H1 (cell line): ENCODE data around the gene RAVER2. TPM values are rescaled to one million over a fixed set of nuclear protein-coding genes. Genes with fewer than 3 reads are reported as not detected.

ENCODE experiments used
- CTCF ChIA-PET: fragments of 300-600 bp; sonication (Branson Sonifier 250); formaldehyde crosslinking; loops from one replicate; lab custom pipeline; 2021; ENCODE audit not compliant: partially characterized antibody; lab: Charles Lee
- POLR2A ChIA-PET: fragments of 300-600 bp; sonication (Branson Sonifier 250); formaldehyde crosslinking; loops from one replicate; lab custom pipeline; 2021; ENCODE audit warnings: inconsistent platforms; ENCODE audit not compliant: partially characterized antibody; lab: Charles Lee
- DNase-seq, 2 experiments: peaks; one replicate each; pipeline versions ENCODE4 v3.0.0 to v3.0.0-alpha.2; 2010 to 2022; ENCODE audit warnings: low spot score in 2 of 2, low read depth in 1 of 2, mixed read lengths in 1 of 2
- FAIRE-seq: peaks from 2 replicates; lab custom pipeline; 2011; peaks lifted over from hg19 to GRCh38; lab: Jason Lieb, UNC
- H2AFZ ChIP-seq: 2 replicates; pipeline ENCODE4 v1.8.1; 2012; ENCODE audit warnings: low read length, inconsistent platforms
- H2AK5ac ChIP-seq: 2 replicates; pipeline ENCODE4 v1.6.1; 2013; ENCODE audit warnings: low read depth, low read length
- H2BK120ac ChIP-seq: replicated peaks from 2 replicates; pipeline ENCODE3; 2013; ENCODE audit warnings: low read depth, low read length, inconsistent platforms
- H2BK12ac ChIP-seq: 2 replicates; pipeline ENCODE4 v1.6.1; 2013; ENCODE audit warnings: low read depth, low read length
- H2BK15ac ChIP-seq: 2 replicates; pipeline ENCODE4 v1.6.1; 2013; ENCODE audit warnings: low read length
- H2BK20ac ChIP-seq: 2 replicates; pipeline ENCODE4 v1.6.1; 2013; ENCODE audit warnings: low read length
- H2BK5ac ChIP-seq: 2 replicates; pipeline ENCODE4 v1.6.1; 2013; ENCODE audit warnings: low read depth, low read length
- H3K14ac ChIP-seq: 2 replicates; pipeline ENCODE4 v1.6.1; 2013; ENCODE audit warnings: inconsistent platforms; ENCODE audit not compliant: insufficient read length
- H3K18ac ChIP-seq: 2 replicates; pipeline ENCODE4 v1.6.1; 2013; ENCODE audit warnings: low read length; ENCODE audit errors: extremely low read depth
- H3K23ac ChIP-seq: 2 replicates; pipeline ENCODE4 v1.6.1; 2013; ENCODE audit warnings: inconsistent platforms; ENCODE audit not compliant: insufficient read length
- H3K23me2 ChIP-seq: 2 replicates; pipeline ENCODE4 v1.6.1; 2013; ENCODE audit warnings: low read depth, low read length
- H3K27ac ChIP-seq: 2 replicates; pipeline ENCODE4 v1.6.1; 2011; ENCODE audit warnings: low read depth, low read length, inconsistent platforms
- H3K27me3 ChIP-seq, 4 experiments: replicated peaks in 1 of 4; 1 replicate in 1 of 4; 2 replicates in 3 of 4; pipeline versions ENCODE4 v1.6.1 to v1.8.1; 2011 to 2013; ENCODE audit warnings: low read length in 3 of 4, mild to moderate bottlenecking in 3 of 4, inconsistent platforms in 2 of 4, mixed read lengths in 2 of 4, moderate library complexity in 1 of 4; ENCODE audit not compliant: control insufficient read depth in 3 of 4, insufficient read depth in 3 of 4; ENCODE audit errors: extremely low read depth in 1 of 4
- H3K36me3 ChIP-seq, 4 experiments: 2 replicates each; pipeline versions ENCODE4 v1.6.1 to v1.8.1; 2011 to 2013; ENCODE audit warnings: mild to moderate bottlenecking in 4 of 4, low read length in 3 of 4, moderate library complexity in 2 of 4, control low read depth in 1 of 4, inconsistent platforms in 1 of 4; ENCODE audit not compliant: insufficient read depth in 4 of 4, control insufficient read depth in 2 of 4
- H3K4ac ChIP-seq: replicated peaks from 2 replicates; pipeline ENCODE3; 2013; ENCODE audit warnings: low read length, low read depth, mixed read lengths, inconsistent platforms; ENCODE audit not compliant: insufficient read length
- H3K4me1 ChIP-seq, 4 experiments: replicated peaks in 1 of 4; 1 replicate in 1 of 4; 2 replicates in 3 of 4; pipeline versions ENCODE4 v1.6.1 to v1.8.1; 2011 to 2013; ENCODE audit warnings: low read length in 3 of 4, inconsistent platforms in 2 of 4, mixed read lengths in 1 of 4; ENCODE audit not compliant: insufficient read depth in 4 of 4, control insufficient read depth in 3 of 4
- H3K4me2 ChIP-seq, 2 experiments: 2 replicates each; pipeline versions ENCODE4 v1.6.1 to v1.8.1; 2011 to 2013; ENCODE audit warnings: low read depth in 2 of 2, low read length in 2 of 2, control low read depth in 1 of 2, inconsistent platforms in 1 of 2, mild to moderate bottlenecking in 1 of 2; ENCODE audit not compliant: insufficient read depth in 1 of 2
- H3K4me3 ChIP-seq, 4 experiments: fragments of 200-600, 300-600 bp in 1 of 4; sonication (generic), shearing (Covaris generic), sonication (Bioruptor Twin) in 1 of 4; 2 replicates each; pipeline versions ENCODE4 v1.5.1 to v1.8.1; 2011 to 2016; ENCODE audit warnings: low read length in 4 of 4, low read depth in 3 of 4, control low read depth in 2 of 4, inconsistent platforms in 2 of 4, mild to moderate bottlenecking in 2 of 4, mixed read lengths in 1 of 4, moderate library complexity in 1 of 4; ENCODE audit not compliant: insufficient read depth in 2 of 4; ENCODE audit errors: extremely low read depth in 1 of 4
- H3K56ac ChIP-seq: replicated peaks from 2 replicates; pipeline ENCODE3; 2013; ENCODE audit warnings: low read depth, mild to moderate bottlenecking, mixed read lengths, low read length, inconsistent platforms; ENCODE audit not compliant: insufficient read length
- H3K79me1 ChIP-seq: 2 replicates; pipeline ENCODE4 v1.6.1; 2013; ENCODE audit warnings: low read depth, low read length, control low read depth
- H3K79me2 ChIP-seq, 2 experiments: 2 replicates each; pipeline versions ENCODE4 v1.6.1 to v1.8.1; 2012 to 2013; ENCODE audit warnings: low read length in 2 of 2, mild to moderate bottlenecking in 2 of 2, inconsistent platforms in 1 of 2; ENCODE audit not compliant: insufficient read depth in 2 of 2, control insufficient read depth in 1 of 2
- H3K9ac ChIP-seq, 4 experiments: replicated peaks in 1 of 4; 1 replicate in 1 of 4; 2 replicates in 3 of 4; pipeline versions ENCODE4 v1.6.1 to v1.8.1; 2011 to 2013; ENCODE audit warnings: low read depth in 3 of 4, low read length in 3 of 4, control low read depth in 2 of 4, mild to moderate bottlenecking in 2 of 4, moderate library complexity in 2 of 4, inconsistent platforms in 1 of 4; ENCODE audit errors: extremely low read depth in 1 of 4
- H3K9me3 ChIP-seq, 2 experiments: 2 replicates each; pipeline versions ENCODE4 v1.6.1 to v1.8.1; 2012 to 2013; ENCODE audit warnings: mild to moderate bottlenecking in 2 of 2, moderate library complexity in 2 of 2, control low read depth in 1 of 2, inconsistent platforms in 1 of 2, low read depth in 1 of 2, low read length in 1 of 2, mixed read lengths in 1 of 2; ENCODE audit not compliant: insufficient read depth in 2 of 2
- H4K20me1 ChIP-seq, 2 experiments: replicated peaks in 1 of 2; 2 replicates each; pipeline versions ENCODE3 to v1.8.1; 2011 to 2013; ENCODE audit warnings: inconsistent platforms in 2 of 2, low read length in 2 of 2, mild to moderate bottlenecking in 1 of 2; ENCODE audit not compliant: insufficient read depth in 2 of 2, control insufficient read depth in 1 of 2
- H4K5ac ChIP-seq: 2 replicates; pipeline ENCODE4 v1.6.1; 2013; ENCODE audit warnings: low read length, low read depth, mixed read lengths, inconsistent platforms; ENCODE audit not compliant: insufficient read length
- H4K8ac ChIP-seq: 2 replicates; pipeline ENCODE4 v1.8.0; 2013; ENCODE audit warnings: mild to moderate bottlenecking, moderate library complexity, low read length, inconsistent platforms; ENCODE audit not compliant: insufficient read depth; ENCODE audit errors: extremely low read depth
- H4K91ac ChIP-seq: replicated peaks from 2 replicates; pipeline ENCODE3; 2013; ENCODE audit warnings: low read length, mixed read lengths, inconsistent platforms; ENCODE audit not compliant: insufficient read length
- GABPA ChIP-seq: IDR thresholded peaks from 2 replicates; pipeline ENCODE4 v1.6.1; 2011; ENCODE audit warnings: mild to moderate bottlenecking, low read length, moderate library complexity, borderline replicate concordance; ENCODE audit not compliant: insufficient read depth
- SIN3A ChIP-seq, 2 experiments: IDR thresholded peaks in 1 of 2; conservative IDR thresholded peaks in 1 of 2; 2 replicates each; pipeline ENCODE4 v1.6.1; 2011 to 2012; ENCODE audit warnings: low read length in 2 of 2, improper control_type of control experiment in 1 of 2, low read depth in 1 of 2, mild to moderate bottlenecking in 1 of 2
- WGBS, 2 experiments: shearing (Covaris generic) in 1 of 2; methylation state at CpG; one replicate each; pipeline versions ENCODE4 v1.1.6 to v1.1.7; 2013 to 2015; ENCODE audit warnings: low lambda C conversion rate in 2 of 2, mixed read lengths in 2 of 2, inconsistent platforms in 1 of 2, low coverage in 1 of 2, missing lambda C conversion rate in 1 of 2; ENCODE audit not compliant: insufficient replicate concordance in 2 of 2, insufficient coverage in 1 of 2, insufficient read length in 1 of 2; ENCODE audit errors: extremely low coverage in 1 of 2, missing lambda C conversion rate in 1 of 2; 5-methylcytosine and 5-hydroxymethylcytosine counted together
- polyA plus RNA-seq, 7 experiments: library from polyadenylated mRNA; depleted of rRNA in 3 of 7; stranded (reverse) in 5 of 7; unstranded in 2 of 7; fragments of >200 nt in 5 of 7; fragments of 200-250 nt in 2 of 7; gene quantifications; 1 replicate in 5 of 7; 2 replicates in 1 of 7; 4 replicates in 1 of 7; pipeline versions ENCODE4 v1.2.1 to v1.2.3, GENCODE V29; 2011 to 2013; ENCODE audit warnings: missing spikeins in 2 of 7, mixed read lengths in 2 of 7
- total RNA-seq: library from RNA; stranded (reverse); fragmentation: NEBNext Ultra II Directional; extraction: Animal tissue kit (Norgen Biotek cat#: 25700); gene quantifications from 2 replicates; pipeline ENCODE4 v1.2.1, GENCODE V29; 2021

RAVER2 gene
- total and polyA plus RNA-seq, 2 of the 8 experiments (the other 6 are each of a cell fraction or from before 2014, with no cell fraction given): 10.5 to 19.5 TPM

DNA sequence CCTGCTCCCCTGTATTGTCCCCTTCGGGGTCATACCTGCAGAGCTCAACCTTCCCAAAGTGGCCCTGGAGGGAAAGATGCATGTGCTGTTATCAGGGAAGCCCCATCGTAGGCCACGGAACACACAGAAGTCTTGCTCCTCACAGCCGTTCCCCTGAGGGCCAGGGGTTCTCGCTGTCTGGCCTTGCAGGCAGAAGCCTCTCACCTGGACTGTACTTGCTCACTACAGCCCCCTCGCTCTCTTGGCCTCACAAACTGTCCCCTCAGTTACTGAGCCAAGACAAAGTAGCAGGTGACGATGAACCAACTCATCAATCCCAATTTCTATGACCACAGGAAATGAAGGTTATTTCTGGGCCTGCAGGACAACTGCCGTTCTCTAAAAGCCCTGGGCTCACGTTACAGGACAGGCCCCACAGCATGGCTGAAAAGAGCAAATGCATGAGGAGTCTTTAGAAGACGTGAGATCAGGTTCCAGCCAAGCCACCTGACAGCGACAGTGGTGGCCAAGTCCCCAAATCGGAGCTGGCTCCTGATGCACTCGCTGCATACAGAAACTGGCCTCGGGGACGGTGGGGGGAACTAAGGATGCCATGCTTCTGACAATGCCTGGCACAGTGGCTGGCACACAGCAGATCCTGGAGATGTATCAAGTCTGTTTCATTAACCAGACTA is 95.0 kb downstream of the RAVER2 start:
- Histone ChIP-seq H3K14ac (no peak overlapping the region), H3K56ac (no peak overlapping the region), H4K8ac (no peak overlapping the region), H3K9me3 (no peaks in the 10 kb centered on the region), H3K79me1 (no peaks in the 10 kb centered on the region), H3K4me3 (no peak overlapping the region), H4K5ac (no peak overlapping the region), H3K27ac (no peak overlapping the region), H2AK5ac (no peak overlapping the region), H2BK5ac (no peak overlapping the region), H3K4me1 (no peaks in the 10 kb centered on the region; a peak in 1 of 7 replicates), H3K18ac (no peak overlapping the region), H3K9ac (no peak overlapping the region), H3K27me3 (no peaks in the 10 kb centered on the region), H3K23me2 (no peaks in the 10 kb centered on the region), H2AFZ (no peak overlapping the region), H2BK20ac (no peak overlapping the region), H4K20me1 (peaks cover 0 to under 1% of the 10 kb centered on the region in 2 experiments), H2BK12ac (no peak overlapping the region), H2BK15ac (no peak overlapping the region), H4K91ac (no peak overlapping the region), H2BK120ac (no peak overlapping the region), H3K4me2 (no peak overlapping the region), H3K36me3 (peaks cover 0 to 6% (median 2%) of the 10 kb centered on the region in 4 experiments; a peak in 3 of 8 replicates), H3K23ac (no peak overlapping the region), H3K79me2 (no peaks in the 10 kb centered on the region), H3K4ac (no peak overlapping the region)
- WGBS, 2 experiments: 86% methylated on average over 15 of the region's 15 CpGs; no CpG with 5 or more reads in 1 of the 2 experiments
- FAIRE-seq (no peak), DNase-seq (no peak)
- POLR2A ChIA-PET: no interaction called here
- CTCF ChIA-PET: interaction anchor here (1.1 kb wide), 1 partner anchor 20 kb away, joined by 3 read pairs; no protein-coding TSS in a partner anchor
- TF ChIP-seq SIN3A (conservative IDR thresholded peaks at IDR 0.05 in 1 of 2, IDR thresholded peaks at IDR 0.05 in 1 of 2; ENCODE audit: low read depth in 1 of 2, low read length in 2 of 2): no peak
- TF ChIP-seq GABPA: no peak
